Measurements from ENCODE around the gene FRS2.
"Not testable (repeated sequence)": the region's sequence is repeated elsewhere in the genome, so short reads cannot be mapped to it uniquely, and the experiment has no call there.

The FRS2 gene

DNA sequence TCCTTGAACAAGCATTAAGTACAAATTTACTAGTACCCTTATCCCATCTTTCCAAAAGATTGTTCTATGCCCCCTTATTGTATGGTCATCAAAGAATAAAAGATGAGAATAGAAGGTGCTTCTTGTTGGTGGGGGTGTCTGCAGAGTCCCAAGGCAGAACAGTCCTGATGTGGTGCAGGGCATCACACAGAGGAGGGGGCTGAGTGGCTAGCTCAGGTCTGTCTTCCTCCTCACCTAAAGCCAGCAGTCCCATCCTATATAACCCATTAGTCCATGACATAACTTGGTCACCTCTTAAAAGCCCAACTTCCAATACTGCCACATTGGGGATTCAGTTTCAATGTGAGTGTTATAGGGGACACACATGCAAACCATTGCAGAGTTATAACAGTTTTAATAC, 130.6 kb downstream of the FRS2 start:
- Histone ChIP-seq H3K9me3 (ENCODE audit: severe bottlenecking) (no peaks in the 10 kb centered on the region), H3K36me3 (peaks cover 70% of the 10 kb centered on the region), H3K27me3 (ENCODE audit: insufficient read depth, low read depth, severe bottlenecking) (no peaks in the 10 kb centered on the region), H3K4me3 (ENCODE audit: low read depth, low read length) (no peak overlapping the region), H3K27ac (no peak overlapping the region)
- no peak for DNase-seq
- TF ChIP-seq, protein P1, sequence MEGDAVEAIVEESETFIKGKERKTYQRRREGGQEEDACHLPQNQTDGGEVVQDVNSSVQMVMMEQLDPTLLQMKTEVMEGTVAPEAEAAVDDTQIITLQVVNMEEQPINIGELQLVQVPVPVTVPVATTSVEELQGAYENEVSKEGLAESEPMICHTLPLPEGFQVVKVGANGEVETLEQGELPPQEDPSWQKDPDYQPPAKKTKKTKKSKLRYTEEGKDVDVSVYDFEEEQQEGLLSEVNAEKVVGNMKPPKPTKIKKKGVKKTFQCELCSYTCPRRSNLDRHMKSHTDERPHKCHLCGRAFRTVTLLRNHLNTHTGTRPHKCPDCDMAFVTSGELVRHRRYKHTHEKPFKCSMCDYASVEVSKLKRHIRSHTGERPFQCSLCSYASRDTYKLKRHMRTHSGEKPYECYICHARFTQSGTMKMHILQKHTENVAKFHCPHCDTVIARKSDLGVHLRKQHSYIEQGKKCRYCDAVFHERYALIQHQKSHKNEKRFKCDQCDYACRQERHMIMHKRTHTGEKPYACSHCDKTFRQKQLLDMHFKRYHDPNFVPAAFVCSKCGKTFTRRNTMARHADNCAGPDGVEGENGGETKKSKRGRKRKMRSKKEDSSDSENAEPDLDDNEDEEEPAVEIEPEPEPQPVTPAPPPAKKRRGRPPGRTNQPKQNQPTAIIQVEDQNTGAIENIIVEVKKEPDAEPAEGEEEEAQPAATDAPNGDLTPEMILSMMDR (IDR thresholded peaks at IDR 0.05; ENCODE audit: low read depth, low read length), result no peak

DNA sequence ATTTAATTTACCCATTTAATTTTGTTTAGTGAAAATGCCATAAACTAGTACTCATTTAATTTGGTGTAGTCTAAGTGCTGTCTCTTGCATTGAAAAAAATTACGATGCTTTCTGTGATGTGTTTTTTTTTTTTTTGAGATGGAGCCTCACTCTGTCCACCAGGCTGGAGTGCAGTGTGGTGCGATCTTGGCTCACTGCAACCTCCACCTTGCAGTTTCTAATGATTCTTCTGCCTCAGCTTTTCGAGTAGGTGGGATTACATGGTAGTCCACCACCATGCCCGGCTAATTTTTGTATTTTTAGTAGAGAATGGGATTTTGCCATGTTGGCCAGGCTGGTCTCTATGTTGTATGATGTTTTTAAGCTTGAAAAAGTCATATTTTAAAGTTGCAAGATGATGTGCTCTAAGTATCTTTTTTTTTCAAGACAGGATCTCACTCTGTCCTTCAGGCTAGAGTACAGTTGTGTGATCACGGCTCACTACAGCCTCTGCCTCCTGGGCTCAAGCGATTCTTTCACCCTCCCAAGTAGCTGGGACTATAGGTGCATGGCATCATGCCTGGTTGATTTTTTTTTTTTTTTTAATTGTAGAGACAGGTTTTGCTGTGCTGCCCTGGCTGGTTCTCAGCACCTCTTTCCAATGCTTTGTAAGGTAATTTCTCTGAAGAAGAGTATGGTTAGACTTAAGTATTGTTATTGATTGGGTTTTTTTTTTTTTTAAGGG, 131.9 kb downstream of the FRS2 start:
- TF ChIP-seq, protein P1 (IDR thresholded peaks at IDR 0.05; ENCODE audit: low read depth, low read length), result no peak
- DNase-seq, result no peak
- Histone ChIP-seq H3K27me3 (ENCODE audit: insufficient read depth, low read depth, severe bottlenecking) (no peaks in the 10 kb centered on the region), H3K36me3 (peaks cover 58% of the 10 kb centered on the region), H3K9me3 (ENCODE audit: severe bottlenecking) (no peaks in the 10 kb centered on the region), H3K27ac (no peak overlapping the region), H3K4me3 (ENCODE audit: low read depth, low read length) (no peak overlapping the region)

DNA sequence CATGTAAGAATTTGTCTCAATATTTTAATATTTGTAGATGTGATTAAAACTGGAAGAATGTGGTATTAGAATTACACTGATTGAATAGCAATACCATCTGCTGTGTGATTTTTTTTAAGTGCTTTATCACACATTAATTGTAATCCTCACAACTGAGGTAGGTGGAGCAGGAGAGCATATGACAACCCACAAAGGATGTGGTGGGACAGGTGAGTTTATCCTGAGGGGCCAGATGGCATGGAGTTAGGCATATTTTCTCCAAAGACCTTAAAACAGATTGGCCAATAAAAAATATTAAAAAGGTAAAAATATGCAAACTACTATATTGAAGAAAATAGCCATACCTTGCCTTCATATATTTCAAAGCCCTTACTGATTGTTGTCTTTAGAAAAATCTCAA, 132.8 kb downstream of the FRS2 start:
- Histone ChIP-seq H3K36me3 (peaks cover 50% of the 10 kb centered on the region), H3K27ac (no peak overlapping the region), H3K4me3 (ENCODE audit: low read depth, low read length) (no peak overlapping the region), H3K27me3 (ENCODE audit: insufficient read depth, low read depth, severe bottlenecking) (no peaks in the 10 kb centered on the region), H3K9me3 (ENCODE audit: severe bottlenecking) (no peaks in the 10 kb centered on the region)
- TF ChIP-seq, protein P1 (IDR thresholded peaks at IDR 0.05; ENCODE audit: low read depth, low read length), result no peak
- no peak for DNase-seq

DNA sequence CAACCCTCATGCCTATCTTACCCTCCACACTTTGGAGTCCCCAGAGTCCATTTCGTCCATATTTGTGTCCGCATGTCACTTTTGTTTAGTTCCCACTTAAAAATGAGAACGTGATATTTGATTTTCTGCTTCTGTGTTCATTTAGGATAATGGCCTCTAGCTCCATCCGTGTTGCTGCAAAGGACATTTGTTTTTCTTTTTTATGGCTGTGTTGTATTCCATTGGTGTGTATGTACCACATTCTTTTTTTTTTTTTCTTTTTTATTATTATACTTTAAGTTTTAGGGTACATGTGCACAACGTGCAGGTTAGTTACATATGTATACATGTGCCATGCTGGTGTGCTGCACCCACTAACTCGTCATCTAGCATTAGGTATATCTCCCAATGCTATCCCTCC, 133.4 kb downstream of the FRS2 start:
- H3K36me3 ChIP-seq, result peaks cover 44% of the 10 kb centered on the region
- H3K9me3 ChIP-seq (ENCODE audit: severe bottlenecking); H3K27me3 ChIP-seq (ENCODE audit: insufficient read depth, low read depth, severe bottlenecking); DNase-seq; H3K4me3 ChIP-seq (ENCODE audit: low read depth, low read length); H3K27ac ChIP-seq: not testable (repeated sequence)

DNA sequence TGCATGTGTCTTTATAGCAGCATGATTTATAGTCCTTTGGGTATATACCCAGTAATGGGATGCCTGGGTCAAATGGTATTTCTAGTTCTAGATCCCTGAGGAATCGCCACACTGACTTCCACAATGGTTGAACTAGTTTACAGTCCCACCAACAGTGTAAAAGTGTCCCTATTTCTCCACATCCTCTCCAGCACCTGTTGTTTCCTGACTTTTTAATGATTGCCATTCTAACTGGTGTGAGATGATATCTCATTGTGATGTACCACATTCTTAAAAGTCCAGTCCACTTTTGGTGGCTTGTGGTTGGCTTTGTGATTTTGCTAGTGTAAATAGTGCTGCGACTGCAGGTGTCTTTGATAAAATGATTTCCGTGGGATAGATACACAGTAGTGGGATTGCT, 134.1 kb downstream of the FRS2 start:
- not testable (repeated sequence) for H3K27me3 ChIP-seq (ENCODE audit: insufficient read depth, low read depth, severe bottlenecking); H3K27ac ChIP-seq; H3K4me3 ChIP-seq (ENCODE audit: low read depth, low read length); DNase-seq; H3K9me3 ChIP-seq (ENCODE audit: severe bottlenecking)
- H3K36me3 ChIP-seq, result peaks cover 37% of the 10 kb centered on the region

DNA sequence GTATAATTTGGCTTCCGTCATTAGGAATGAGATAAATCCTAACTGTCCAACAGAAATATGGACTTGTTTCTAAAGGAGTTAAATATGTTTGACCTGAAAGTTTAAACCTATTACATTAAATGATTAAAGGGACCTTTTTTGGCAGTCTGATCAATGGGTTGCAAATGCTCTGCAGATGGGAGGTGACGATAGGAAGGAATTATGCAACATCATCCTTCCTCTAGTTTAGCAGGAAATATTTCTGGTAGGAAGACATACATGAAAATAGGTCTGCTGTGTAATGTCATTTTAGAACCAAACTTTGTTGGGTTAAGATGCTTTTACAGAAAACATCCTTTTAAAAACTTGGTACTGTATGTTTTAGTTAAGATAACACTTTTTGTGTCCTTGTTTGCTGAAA, 137.9 kb downstream of the FRS2 start:
- H3K4me3 ChIP-seq (ENCODE audit: low read depth, low read length), result no peak overlapping the region
- H3K36me3 ChIP-seq, result peaks cover 4% of the 10 kb centered on the region
- no peaks in the 10 kb centered on the region for H3K9me3 ChIP-seq (ENCODE audit: severe bottlenecking)
- no peak for DNase-seq
- no peak overlapping the region for H3K27ac ChIP-seq
- no peaks in the 10 kb centered on the region for H3K27me3 ChIP-seq (ENCODE audit: insufficient read depth, low read depth, severe bottlenecking)
- TF ChIP-seq, protein P1 (IDR thresholded peaks at IDR 0.05; ENCODE audit: low read depth, low read length), result no peak

DNA sequence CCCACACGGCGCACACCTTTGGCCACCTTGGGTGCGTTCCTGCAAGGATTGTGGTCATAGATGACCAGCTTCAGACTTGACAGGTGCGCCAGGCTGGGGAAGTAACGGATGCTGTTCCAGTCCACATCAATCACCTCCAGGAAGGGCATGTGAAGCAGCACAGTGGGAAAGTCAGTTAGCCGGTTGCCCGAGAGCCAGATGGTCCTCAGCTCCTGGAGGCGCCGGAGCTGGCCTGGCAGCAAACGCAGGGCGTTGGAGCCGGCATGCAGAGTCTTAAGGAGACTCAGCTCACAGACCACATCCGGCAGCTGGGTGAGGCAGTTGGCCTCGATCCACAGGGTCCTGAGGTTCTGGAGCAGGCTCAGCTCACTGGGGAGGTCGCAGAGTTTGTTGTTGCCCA, 139.9 kb downstream of the FRS2 start:
- TF ChIP-seq, protein P1 (IDR thresholded peaks at IDR 0.05; ENCODE audit: low read depth, low read length), result no peak
- H3K4me3 ChIP-seq (ENCODE audit: low read depth, low read length), result no peak overlapping the region
- no peaks in the 10 kb centered on the region for H3K9me3 ChIP-seq (ENCODE audit: severe bottlenecking)
- no peak overlapping the region for H3K27ac ChIP-seq
- no peaks in the 10 kb centered on the region for H3K27me3 ChIP-seq (ENCODE audit: insufficient read depth, low read depth, severe bottlenecking)
- no peak for DNase-seq
- no peaks in the 10 kb centered on the region for H3K36me3 ChIP-seq
